Hindlimb muscle (tissue), 1 donor: ENCODE results near the gene TTC33. TPM values are rescaled to one million over a fixed set of nuclear protein-coding genes. Genes with fewer than 3 reads are reported as not detected.
"Not testable (repeated sequence)": the region's sequence is repeated elsewhere in the genome, so short reads cannot be mapped to it uniquely, and the experiment has no call there.

Source experiments
- DNase-seq: peaks from one replicate; pipeline ENCODE4 v3.0.0-alpha.2; 2013
- polyA plus RNA-seq: library from polyadenylated mRNA; unstranded; fragments of 120-200 nt; gene quantifications from one replicate; pipeline ENCODE4 v1.2.1, GENCODE V29; 2013; ENCODE audit not compliant: insufficient read length

TTC33 gene
- polyA plus RNA-seq, 1 donor: 18.8 TPM

DNA sequence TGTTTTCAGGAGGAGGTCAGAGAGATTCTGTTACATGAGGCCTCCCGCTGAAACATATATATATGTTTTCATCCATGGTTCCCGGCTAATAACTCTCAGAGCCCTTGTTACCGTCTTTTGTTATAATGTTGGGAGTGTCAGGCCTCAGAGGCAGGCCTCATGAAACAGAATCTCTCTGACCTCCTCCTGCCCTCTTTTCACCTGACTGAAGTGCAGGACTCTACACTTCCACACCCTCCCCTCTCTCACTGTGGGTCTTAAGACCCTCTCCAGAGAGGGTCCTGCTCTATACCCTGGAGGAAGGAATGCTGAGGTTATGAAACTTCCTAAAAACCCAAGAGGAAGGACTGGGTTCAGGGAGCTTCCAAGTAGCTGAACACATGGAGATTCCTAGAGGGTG lies 104.6 kb downstream of the TTC33 start:
- DNase-seq: no peak

DNA sequence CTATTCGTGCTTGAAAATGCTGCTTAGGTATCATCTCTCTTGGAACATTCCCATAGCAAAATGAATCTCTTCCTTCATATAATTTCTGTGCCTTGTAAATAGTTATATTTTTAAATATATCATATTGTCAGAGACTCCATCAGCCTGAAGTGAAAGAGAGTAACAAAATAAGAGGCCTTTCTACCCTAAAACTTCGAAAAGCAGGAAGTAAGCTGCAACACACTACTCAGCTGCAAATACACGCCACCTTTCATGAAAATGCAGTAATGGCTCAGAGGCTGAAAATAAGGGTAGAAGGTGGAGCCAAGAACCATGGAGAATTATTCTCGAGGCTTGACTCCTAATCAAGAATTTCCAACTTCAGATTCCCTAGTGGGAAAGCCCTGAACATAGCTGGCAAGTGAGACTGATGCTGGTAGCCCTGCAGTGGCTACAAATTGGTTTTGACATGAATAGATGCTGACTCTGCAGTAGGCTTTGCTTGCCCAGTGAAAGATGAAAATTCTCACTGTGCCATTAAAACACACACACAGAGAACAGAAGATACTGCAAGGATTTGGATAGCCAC lies 106.2 kb downstream of the TTC33 start:
- no peak for DNase-seq

DNA sequence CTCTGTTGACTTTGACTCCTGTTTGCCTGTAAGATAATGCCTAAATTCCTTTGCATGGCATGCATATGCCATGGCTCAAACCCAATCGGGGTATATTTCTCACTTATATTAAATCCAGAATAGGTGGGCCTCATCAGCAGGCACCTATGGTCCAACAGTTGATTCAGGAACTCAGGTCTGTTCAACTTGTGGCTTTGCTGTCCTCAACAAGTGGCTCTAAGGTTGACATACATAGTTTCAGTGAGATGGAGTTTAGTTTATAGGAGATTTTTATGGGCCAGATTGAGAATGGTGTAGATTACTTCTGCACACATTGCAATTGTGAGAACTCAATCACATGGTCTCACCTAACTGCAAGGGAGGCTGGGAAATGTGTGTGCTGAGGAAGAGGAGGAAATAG lies 107.6 kb downstream of the TTC33 start:
- no peak for DNase-seq

DNA sequence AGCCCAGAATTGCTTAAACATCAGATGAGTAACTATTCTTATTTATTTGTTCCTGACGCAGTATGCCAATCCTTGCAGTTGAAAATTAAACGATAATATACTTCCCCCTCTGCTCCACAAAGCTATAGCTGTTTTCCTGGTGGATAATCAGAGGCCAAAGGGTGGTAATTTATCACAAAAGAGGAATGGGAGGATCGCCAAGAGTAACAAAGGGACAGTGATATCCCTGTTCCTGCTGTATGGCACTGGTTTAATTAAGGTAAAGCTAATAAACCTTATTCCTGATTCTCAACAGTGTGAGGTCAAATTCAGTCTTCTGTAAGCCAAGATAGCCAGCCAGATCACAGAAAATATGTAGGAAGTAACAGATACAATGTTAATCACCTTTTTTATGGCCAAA lies 109.5 kb downstream of the TTC33 start:
- DNase-seq: no peak

DNA sequence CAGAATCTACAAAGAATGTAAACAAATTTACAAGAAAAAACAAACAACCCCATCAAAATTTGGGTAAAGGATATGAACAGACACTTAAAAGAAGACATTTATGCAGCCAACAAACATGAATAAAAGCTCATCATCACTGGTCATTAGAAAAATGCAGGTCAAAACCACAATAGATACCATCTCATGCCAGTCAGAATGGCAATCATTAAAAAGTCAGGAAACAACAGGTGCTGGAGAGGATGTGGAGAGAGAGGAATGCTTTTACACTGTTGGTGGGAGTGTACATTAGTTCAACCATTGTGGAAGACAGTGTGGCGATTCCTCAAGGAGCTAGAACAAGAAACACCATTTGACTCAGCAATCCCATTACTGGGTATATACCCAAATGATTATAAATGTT lies 116.2 kb downstream of the TTC33 start:
- DNase-seq: not testable (repeated sequence)

DNA sequence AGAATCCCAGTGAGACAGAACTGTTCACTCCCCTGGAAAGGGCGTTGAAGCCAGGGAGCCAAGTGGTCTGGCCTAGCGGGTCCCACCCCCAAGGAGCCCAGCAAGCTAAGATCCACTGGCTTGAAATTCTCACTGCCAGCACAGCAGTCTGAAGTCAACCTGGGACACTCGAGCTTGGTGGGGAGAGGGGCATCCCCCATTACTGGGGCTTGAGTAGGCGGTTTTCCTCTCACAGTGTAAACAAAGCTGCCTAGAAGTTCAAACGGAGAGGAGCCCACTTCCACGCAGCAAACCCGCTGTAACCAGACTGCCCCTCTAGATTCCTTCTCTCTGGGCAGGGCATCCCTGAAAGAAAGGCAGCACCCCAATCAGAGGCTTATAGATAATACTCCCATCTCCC lies 121.2 kb downstream of the TTC33 start:
- DNase-seq: no peak

DNA sequence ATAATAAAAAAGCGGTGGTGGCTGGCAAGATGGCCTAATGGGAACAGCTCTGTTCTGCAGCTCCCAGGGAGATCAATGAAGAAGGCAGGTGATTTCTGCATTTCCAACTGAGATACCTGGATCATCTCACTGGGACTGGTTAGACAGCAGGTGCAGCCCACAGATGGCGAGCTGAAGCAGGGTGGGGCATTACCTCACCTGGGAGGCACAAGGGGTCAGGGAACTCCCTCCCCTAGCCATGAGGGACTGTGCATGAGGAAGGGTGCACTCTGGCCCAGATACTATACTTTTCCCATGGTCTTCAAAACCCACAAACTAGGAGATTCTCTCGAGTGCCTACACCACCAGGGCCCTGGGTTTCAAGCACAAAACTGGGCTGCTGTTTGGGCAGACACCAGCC lies 121.6 kb downstream of the TTC33 start:
- no peak for DNase-seq

DNA sequence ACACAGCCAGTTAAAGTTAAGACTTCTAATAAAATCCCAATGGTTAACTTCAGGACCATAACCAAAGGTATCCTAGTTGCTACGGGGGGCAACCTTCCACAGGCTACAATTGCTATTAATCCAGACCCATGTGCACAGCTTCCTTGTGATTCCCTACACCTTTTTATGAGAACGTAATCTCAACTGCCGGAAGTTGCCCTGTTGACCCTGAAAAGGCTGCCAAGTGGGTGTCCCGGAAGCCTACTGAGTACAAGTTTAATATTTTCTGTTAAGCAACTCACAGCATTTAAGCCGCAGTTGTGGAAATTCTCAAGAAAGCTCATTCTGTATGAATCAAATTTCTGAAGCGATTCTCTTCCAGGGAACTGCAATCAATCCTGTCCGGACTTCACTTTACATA lies 124.5 kb downstream of the TTC33 start:
- DNase-seq: no peak

DNA sequence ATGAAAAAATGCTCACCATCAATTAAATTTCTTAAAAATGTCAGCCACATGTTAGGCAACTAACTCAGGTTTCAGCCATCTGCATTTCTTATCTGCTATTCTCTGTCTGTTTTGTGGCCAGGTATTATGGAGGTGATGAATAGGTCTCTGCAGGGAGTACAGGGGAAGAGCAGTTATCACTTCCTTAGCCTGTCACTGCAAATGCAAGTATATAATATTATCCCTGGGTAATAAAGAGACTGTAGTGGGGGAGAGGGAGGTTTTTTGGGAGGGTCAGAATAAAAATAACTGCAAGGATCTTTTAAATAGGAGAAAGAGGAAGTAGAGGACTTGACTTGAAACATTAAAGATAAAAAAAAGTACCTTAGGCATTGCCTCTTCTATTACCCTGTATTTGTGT lies 125.6 kb downstream of the TTC33 start:
- no peak for DNase-seq

DNA sequence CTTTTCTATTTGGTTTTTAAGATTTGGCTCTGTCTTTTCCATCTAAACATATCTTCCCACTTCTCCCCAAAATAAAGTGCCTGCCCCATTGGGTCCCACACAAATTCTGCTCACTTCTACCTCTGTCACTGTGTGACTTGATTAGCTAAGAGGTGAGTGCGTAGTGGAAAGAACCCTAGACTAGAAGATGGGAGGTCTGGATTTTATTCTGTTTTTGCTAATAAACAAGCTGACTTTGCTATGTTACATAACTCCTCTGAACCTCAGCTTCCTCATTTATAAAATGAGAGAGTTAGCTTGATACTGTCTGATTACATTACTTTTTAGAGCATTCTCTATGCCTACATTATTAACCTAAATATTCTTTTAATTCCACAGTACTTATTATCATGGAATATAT lies 127.4 kb downstream of the TTC33 start:
- no peak for DNase-seq

DNA sequence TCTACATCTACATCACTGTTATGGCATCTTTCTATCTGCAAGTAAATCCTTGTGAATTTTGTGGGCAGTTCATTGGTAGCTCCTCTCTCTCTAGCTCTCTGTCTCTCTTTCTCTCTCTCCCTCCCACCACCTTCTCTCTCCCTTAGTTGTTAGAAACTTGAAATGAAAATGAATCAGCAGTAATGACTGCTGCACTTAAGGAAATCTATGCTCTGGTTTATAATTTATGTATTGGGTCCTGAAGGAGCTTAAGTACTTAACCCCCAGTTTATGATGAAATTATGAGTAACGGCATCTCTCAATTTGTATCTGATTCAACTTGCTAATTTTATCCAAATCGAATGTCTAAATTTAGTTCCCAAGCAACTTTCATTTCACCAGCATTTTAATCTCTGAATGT lies 128.1 kb downstream of the TTC33 start:
- DNase-seq: no peak

DNA sequence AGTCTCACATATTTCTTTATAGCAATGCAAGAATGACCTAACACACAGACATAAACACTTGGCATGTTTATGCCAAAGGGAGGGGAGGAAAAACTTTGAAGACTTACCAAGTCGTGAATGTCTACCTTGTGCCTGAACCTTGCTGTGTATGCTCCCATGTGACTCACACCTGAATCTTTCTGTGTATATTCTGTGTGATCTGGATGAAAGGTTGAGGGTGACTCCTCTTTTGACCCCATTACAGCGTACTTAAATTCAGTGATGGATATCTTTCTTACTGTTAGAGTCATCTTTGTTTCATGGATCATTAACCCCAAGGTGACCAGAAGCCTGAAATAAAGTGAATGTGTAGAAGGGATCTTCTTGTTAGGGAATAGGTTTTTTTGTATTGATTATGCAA lies 129.0 kb downstream of the TTC33 start:
- DNase-seq: no peak

DNA sequence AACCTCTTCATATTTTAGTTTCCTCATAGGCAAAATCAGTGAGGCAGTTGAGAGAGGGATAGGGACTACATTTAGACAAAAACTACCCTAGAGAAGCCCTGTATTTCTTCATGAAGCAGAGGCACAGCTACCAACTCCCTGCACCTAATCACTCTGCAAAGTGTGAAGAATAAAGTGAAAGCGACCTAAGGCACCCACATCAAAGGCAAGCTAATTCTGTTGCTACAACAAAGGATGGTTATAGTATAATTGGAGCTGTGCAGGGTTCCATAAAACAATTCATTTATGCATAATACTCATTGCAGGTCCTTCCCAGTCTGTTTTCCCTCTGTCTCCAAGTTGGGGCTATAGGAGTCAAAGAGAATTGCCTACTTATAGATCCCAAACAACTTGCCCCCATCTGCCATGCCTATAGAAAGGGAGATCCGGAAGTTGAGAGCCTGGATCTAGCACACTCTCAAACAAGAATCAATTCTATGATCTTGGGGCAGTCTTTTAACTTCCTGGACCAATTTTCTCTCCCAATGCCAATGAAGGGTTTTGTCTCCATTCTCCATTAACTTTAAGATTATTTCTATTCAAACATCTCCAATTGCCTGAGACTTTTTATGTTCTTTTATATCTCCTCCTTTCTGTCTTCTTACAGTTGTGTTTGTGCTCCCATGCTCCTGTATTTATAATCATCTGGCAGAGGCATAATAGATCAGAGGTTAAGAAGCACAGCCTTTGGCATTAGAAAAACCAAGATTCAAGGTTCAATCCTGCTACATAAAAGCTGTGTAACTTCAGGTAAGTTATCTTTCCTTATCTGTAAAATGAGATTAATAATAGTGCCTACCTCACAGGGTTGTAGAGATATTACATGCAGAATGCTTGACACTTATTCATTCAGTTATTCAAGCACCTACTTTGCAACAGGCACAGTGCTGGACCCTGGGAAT lies 132.0 kb downstream of the TTC33 start:
- DNase-seq: no peak

DNA sequence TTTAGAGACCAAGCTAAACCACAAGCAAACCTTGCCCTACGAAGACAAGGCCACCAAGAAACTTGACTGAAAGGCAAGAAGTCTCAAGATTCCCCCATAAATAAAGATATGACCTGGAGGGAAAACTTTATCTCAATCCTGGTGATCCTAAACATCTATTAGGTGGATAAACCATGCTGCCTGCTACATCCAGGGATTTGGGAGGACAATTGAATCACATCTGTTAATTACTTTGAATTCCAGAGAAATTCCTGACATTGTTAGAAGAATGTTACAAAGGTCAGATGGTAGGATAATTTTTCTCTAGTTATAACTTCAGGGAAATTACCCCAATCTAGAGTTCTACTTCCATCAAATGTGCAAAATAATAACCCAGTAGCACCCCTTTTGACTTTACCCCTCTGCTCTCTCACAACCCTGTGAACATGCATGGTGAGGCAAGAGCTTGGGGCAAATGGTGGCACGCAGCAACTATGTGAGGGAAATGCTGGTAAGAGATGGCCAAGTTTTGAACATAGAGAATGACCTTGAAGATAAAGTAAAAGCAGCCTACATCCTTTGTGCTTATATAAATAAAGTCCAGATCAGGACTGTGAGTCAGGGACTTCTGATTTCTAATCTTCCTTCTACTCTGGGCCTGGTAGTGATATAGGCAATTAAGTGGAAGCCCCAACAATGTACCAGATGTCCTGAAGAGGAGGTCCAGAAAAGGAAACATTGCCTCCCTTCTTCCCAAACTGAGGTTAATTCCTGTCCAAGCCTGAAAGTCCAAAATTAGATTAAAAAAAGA lies 133.1 kb downstream of the TTC33 start:
- DNase-seq: no peak

DNA sequence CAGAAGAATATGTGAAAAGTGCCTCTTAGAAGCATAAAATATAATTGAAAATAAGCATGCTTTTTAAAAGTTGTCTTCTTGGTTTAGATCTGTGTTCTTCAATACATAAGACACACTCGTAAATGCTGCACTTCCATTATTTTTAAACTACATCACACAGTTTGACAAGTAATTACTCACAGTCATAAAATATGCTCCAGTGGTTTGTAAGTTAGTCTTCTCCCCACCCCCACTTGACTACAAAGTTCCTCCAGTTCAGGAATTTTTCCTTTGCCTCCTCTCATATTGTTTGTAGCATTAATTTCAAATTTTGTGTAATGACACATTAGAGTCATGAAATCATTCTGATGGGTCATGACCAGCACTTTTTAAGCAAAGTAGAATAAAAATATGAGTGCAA lies 136.3 kb downstream of the TTC33 start:
- DNase-seq: no peak

DNA sequence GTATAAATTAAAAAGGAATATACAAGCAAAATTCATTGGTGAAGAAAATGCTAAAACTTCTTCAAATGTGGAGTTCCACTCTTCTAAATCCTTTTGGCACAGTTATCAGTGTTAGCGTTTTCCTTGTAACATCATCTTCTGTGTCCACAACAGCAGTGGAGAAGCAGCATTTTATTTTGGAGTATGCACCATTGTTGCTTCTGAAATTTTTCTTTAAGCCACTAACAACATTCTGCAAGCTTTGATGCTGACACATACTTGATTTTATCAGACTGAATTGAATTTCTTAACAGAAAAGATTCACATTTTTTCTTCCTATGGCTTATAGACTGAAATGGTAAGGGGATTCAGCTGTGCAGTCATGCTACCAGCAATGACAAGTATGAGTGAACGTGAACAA lies 136.8 kb downstream of the TTC33 start:
- no peak for DNase-seq

DNA sequence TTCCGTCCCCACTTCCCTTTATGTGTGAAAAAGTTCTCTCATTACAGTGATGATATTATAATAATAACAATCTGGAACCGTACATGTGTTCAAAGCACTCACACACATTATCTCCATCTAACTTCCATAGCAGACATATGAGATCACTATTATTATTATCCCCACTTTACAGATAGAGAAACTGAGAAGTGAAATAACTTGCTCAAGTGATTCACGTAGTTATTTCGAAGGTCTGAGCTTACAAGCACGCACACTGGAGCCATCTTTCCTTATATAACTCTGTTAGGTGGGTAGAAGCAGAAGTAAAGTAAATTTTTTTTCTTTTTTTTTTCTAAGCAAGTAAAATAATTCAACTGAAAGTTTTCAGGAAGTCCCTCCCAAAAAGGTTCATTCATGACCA lies 139.0 kb downstream of the TTC33 start:
- DNase-seq: no peak

DNA sequence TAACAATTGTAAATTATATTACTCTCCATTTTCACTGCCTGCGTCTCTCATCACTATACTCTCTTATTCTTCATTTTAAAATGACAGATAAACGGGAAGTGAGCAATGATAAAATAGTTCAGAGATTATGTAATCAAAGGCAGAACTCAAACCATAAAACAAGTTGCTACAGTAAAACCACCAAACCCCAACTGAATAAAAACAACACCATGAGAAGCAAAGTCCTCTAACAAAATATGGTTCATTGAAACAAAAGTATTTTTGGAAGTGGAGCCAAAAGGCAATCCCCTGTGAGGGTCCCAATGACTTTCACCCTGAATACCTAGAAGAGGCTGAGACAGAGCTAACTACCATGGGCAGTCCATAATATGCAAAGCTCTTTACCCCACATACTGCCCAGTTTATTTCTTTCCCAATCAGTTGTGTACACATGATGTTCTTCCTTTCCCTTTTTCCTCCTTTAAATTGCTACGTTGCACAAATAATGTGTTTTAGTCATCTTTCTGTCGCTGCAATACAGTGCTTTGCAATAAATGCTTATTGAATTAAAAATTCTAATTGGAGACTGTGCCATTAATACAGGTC lies 140.1 kb downstream of the TTC33 start:
- DNase-seq: no peak

DNA sequence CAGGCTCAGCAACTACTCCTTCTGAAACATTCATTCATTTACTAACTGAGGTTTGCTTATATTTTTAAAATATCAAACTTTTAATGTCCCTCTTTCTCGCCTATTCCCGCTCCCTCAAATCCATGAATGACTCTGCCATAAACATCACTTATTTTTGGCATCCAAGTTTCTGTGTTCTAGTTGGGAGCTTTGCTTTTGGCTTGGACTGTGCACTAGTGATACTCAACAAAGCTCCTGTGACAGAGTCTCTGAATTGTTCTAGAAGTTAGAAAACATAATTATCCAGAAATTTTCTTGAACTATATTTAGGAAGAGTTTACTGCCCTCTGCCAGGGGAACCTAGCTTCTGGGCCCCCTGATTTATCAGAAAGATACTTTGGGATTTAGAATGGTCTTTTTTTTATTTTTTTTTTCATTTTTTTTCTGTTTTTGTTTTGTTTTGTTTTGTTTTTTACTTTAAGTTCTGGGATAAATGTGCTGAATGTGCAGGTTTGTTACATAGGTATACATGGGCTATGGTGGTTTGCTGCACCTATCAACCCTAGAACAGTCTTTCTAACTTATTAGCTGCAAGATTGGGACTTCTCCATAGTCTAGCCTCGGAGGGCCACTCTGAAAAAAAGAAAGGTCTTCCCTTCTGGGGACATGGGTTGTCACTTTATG lies 140.7 kb downstream of the TTC33 start:
- no peak for DNase-seq

DNA sequence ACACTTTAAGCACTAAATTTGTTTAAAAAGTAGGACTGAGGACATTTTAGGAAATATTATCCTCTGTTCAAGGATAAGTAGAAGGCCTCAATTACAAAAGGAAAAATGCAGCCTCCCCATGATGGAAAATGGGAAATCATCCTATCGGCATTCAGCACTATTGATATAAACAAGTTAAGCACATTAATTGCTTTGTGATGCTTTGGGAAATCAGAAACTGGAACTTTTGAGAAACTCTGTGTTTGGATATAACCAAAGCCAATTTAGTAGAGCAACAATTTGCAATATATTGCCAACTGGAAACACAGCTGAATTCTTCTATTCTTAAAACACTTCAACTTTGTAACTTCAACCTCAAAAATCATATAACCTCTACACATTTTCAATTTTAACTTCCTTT lies 141.3 kb downstream of the TTC33 start:
- peak; percentile 12 for DNase-seq

DNA sequence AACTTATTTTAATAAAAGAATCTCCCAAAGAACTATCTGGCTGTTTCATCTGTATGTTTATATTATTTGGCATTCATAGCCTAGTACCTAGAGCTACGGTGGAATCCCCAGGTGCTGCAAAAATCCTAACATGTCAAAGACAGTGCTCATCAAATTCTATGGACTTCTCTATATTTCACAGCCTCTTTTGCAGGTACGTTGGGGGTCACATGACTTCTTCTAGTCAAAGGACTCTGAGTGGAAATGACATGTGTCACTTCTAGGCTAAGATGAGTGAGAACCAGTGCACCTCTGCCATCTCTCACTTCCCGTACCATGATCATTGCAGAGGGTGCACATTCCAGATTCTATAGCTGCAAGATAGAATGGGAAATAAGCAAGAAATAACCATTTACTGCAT lies 148.6 kb downstream of the TTC33 start:
- DNase-seq: no peak

DNA sequence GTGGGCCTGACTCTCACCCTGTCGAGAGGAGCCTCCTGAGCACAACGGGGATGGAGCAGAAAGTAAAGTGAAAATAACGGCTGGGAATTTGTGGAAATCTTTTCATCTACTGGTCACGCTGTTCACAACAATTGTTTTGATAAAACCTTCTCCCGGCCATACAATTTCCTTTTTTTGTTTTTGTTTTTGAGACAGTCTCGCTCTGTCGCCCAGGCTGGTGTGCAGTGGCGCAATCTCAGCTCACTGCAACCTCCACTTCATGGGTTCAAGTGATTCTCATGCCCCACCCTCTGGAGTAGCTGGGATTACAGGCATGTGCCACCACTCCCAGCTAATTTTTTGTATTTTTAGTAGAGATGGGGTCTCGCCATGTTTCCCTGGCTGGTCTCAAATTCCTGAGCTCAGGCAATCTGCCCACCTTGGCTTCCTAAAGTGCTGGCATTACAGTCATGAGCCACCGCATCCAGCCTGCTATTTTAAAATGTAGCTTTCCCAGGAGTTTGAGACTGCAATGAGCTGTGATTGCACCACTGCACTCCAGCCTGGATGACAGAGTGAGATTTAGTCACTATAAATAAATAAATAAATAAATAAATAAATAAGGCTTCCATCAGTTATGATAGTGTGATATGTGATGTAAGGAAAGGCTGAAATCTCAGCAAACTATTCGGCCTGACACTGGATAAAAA lies 149.5 kb downstream of the TTC33 start:
- DNase-seq: no peak
